HFFc6 (cell line): ENCODE measurements around the gene GNL3L. TPM values are rescaled to one million over a fixed set of nuclear protein-coding genes. Genes with fewer than 3 reads are reported as not detected.

ENCODE experiments used
- DNase-seq: peaks from one replicate; pipeline ENCODE4 v3.0.0-alpha.2; 2018
- H3K27ac Mint-ChIP-seq: 2 replicates; pipeline ENCODE4 v1.8.0; 2020; ENCODE audit warnings: mild to moderate bottlenecking, mixed read lengths
- H3K27me3 Mint-ChIP-seq: 2 replicates; pipeline ENCODE4 v1.8.0; 2021; ENCODE audit warnings: mild to moderate bottlenecking, moderate library complexity, mixed read lengths; ENCODE audit not compliant: insufficient read depth
- H3K36me3 Mint-ChIP-seq: 2 replicates; pipeline ENCODE4 v1.8.0; 2021; ENCODE audit warnings: low read depth, mixed read lengths
- H3K4me1 Mint-ChIP-seq: 2 replicates; pipeline ENCODE4 v1.8.0; 2020; ENCODE audit warnings: low read depth, mixed read lengths
- H3K4me3 Mint-ChIP-seq: 2 replicates; pipeline ENCODE4 v1.8.0; 2020; ENCODE audit warnings: mild to moderate bottlenecking, moderate library complexity, mixed read lengths
- H3K9me3 Mint-ChIP-seq: 2 replicates; pipeline ENCODE4 v1.8.0; 2020; ENCODE audit warnings: mild to moderate bottlenecking, mixed read lengths
- CTCF ChIP-seq: fragments of 200-600 bp; sonication (generic); IDR thresholded peaks from 2 replicates; pipeline ENCODE4 v1.5.0; 2021; ENCODE audit warnings: antibody characterized with exemption, mild to moderate bottlenecking
- total RNA-seq, 6 experiments: library from RNA; stranded (reverse); fragmentation: NEBNext Ultra II Directional; extraction: Animal tissue kit (Norgen Biotek cat#: 25700); gene quantifications; 2 replicates in 1 of 6; 3 replicates in 5 of 6; pipeline ENCODE4 v1.2.3, GENCODE V29; 2021

Gene GNL3L
- total RNA-seq, 6 experiments from 2014 or later = 42.4 to 49.2 (median 44.4) TPM

- peaks cover 51% of the 10 kb centered on the region for H3K4me1 Mint-ChIP-seq
- no peaks in the 10 kb centered on the region for H3K9me3 Mint-ChIP-seq
- H3K27me3 Mint-ChIP-seq = no peaks in the 10 kb centered on the region
- H3K27ac Mint-ChIP-seq = peak overlapping the region; percentile 74
- no peak for TF ChIP-seq CTCF
- no peaks in the 10 kb centered on the region for H3K36me3 Mint-ChIP-seq
- no peak for DNase-seq
- peak overlapping the region; percentile 78 for H3K4me3 Mint-ChIP-seq
Observed at GRCh38 chrX:54496936-54497335, 33.1 kb upstream of the GNL3L start.

- Mint-ChIP-seq H3K36me3 (no peaks in the 10 kb centered on the region), H3K27ac (peak overlapping the region; percentile 79), H3K4me3 (no peak overlapping the region), H3K4me1 (peaks cover 11% of the 10 kb centered on the region), H3K9me3 (no peaks in the 10 kb centered on the region), H3K27me3 (peaks cover 2% of the 10 kb centered on the region)
- no peak for DNase-seq
- no peak for TF ChIP-seq CTCF
Observed at GRCh38 chrX:54509400-54509799, 20.6 kb upstream of the GNL3L start.

DNA sequence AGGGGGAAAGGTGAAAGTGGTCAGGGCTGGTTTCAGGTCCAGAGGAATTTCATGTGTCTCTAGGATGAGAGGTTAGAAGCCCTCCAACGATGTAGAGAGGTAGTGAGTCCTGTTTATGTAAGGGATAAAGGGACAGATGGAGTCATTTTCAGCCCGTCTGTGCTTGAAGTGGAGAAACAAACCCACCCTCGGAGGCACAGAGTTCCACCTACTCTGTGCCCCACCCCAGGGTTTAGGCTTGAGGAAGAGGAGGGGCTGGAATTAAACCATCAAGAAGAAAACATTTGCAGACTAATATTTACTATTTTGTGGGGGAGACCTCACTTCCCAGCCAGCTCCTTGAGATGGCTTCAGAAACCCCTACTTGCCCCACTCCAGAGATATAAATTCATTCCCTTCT lies 868 bp upstream of the GNL3L start:
- no peak for TF ChIP-seq CTCF
- Mint-ChIP-seq H3K9me3 (no peaks in the 10 kb centered on the region), H3K4me1 (peaks cover 33% of the 10 kb centered on the region), H3K36me3 (no peaks in the 10 kb centered on the region), H3K27ac (peak overlapping the region; percentile 96), H3K4me3 (peak overlapping the region; percentile 95), H3K27me3 (no peaks in the 10 kb centered on the region; the same call in 1 of the 2 replicates)
- DNase-seq = no peak

DNA sequence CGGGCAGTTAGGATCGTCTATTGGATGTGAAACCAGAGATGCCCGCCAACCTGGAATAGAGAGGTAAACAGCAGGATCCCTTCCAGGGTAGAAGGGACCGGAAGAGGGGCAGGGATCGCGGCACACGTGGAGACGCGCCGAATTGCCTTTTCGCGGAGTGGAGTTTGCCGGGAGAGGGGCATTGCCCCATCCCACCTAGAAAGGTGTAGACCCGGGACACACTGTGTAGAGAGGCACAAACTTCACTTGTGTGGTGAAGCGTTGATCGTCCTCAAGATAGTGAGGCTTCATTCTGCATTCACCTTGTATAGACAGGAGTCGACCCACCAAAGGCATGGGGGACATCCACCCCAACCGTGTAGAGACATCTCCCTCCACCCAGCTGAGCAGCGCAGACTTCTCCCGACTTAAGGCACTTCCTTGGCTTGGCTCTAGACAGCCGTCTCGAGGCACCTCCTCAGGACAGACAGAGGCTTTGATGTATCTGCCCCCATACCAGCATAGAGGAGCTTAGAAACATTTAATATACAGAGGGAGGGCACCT lies 410 bp downstream of the GNL3L start:
- TF ChIP-seq CTCF = no peak
- peak overlapping the region; percentile 81 for H3K27ac Mint-ChIP-seq
- peak overlapping the region; percentile 95 for H3K4me3 Mint-ChIP-seq
- no peaks in the 10 kb centered on the region for H3K9me3 Mint-ChIP-seq
- no peaks in the 10 kb centered on the region; the same call in 1 of the 2 replicates for H3K27me3 Mint-ChIP-seq
- H3K4me1 Mint-ChIP-seq = peaks cover 40% of the 10 kb centered on the region
- no peak for DNase-seq
- H3K36me3 Mint-ChIP-seq = no peaks in the 10 kb centered on the region

DNA sequence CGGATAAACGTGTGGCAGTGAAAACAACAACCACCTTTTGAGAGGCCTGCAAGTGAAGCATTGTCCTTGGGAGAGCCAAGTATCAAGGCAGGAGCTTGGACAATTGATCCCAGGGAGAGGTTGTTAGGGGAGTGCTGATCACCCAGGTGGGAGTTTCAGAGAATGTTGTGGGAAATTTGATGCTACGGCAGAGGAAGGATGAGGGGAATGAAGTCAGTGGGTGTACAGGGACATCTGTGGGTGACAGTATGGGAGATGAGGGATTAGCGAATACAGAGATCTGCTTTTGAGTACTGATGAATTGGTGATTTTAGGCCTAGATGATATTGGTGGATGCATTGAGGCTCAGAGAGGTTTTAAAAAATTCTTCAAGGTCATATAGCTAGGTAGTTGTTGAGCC lies 4.3 kb downstream of the GNL3L start:
- H3K4me3 Mint-ChIP-seq = no peak overlapping the region
- H3K4me1 Mint-ChIP-seq = peaks cover 28% of the 10 kb centered on the region
- no peaks in the 10 kb centered on the region for H3K36me3 Mint-ChIP-seq
- no peaks in the 10 kb centered on the region for H3K9me3 Mint-ChIP-seq
- no peak for DNase-seq
- TF ChIP-seq CTCF = no peak
- no peak overlapping the region for H3K27ac Mint-ChIP-seq
- no peaks in the 10 kb centered on the region; the same call in 1 of the 2 replicates for H3K27me3 Mint-ChIP-seq
